B cell (primary cell): ENCODE data around the gene POLN. TPM values are rescaled to one million over a fixed set of nuclear protein-coding genes. Genes with fewer than 3 reads are reported as not detected.

ENCODE experiments used
- ATAC-seq: fragments of 200-7000 bp; cut with Tn5 transposase; one replicate; pipeline ENCODE4 v1.10.0; 2021; ENCODE audit warnings: low read depth, mild to moderate bottlenecking, moderate number of reproducible peaks, moderate library complexity
- CTCF ChIA-PET: fragments of 350-600 bp; sonication (Branson Sonifier 250); formaldehyde crosslinking; loops from one replicate; lab custom pipeline; 2021; ENCODE audit warnings: antibody characterized with exemption, inconsistent platforms; lab: Charles Lee
- POLR2A ChIA-PET: fragments of 350-600 bp; sonication (Branson Sonifier 250); formaldehyde crosslinking; loops from one replicate; lab custom pipeline; 2021; ENCODE audit warnings: antibody characterized with exemption; lab: Charles Lee
- DNase-seq: peaks from one replicate; pipeline ENCODE4 v3.0.0; 2013
- H2AFZ ChIP-seq: 2 replicates; pipeline ENCODE4 v1.6.1; 2012; ENCODE audit warnings: mild to moderate bottlenecking, low read depth, low read length; ENCODE audit not compliant: insufficient read depth, poor library complexity, severe bottlenecking
- H3K27ac ChIP-seq, 2 donors: 1 replicate in 1 of 2; 2 replicates in 1 of 2; pipeline ENCODE4 v1.5.1; 2012 to 2013; ENCODE audit warnings: low read length in 2 of 2, mild to moderate bottlenecking in 2 of 2, moderate library complexity in 1 of 2
- H3K27me3 ChIP-seq, 4 experiments: fragments of 200-600 bp in 1 of 4; sonication (generic) in 1 of 4; replicated peaks in 1 of 4; 1 replicate in 2 of 4; 2 replicates in 2 of 4; pipeline versions ENCODE4 v1.6.1 to v1.7.0; 2013 to 2016; ENCODE audit warnings: low read length in 3 of 4, mild to moderate bottlenecking in 2 of 4, mixed read lengths in 1 of 4, moderate library complexity in 1 of 4; ENCODE audit not compliant: insufficient read depth in 4 of 4, control insufficient read depth in 3 of 4; ENCODE audit errors: control extremely low read depth in 1 of 4
- H3K36me3 ChIP-seq, 2 experiments: replicated peaks in 1 of 2; 1 replicate in 1 of 2; 2 replicates in 1 of 2; pipeline versions ENCODE4 v1.6.1 to v1.7.1; 2013; ENCODE audit warnings: low read length in 1 of 2; ENCODE audit not compliant: insufficient read depth in 2 of 2, control insufficient read depth in 1 of 2; ENCODE audit errors: control extremely low read depth in 1 of 2, extremely low read depth in 1 of 2
- H3K4me1 ChIP-seq, 2 donors: fragments of 200-600 bp in 1 of 2; sonication (generic) in 1 of 2; 1 replicate in 1 of 2; 2 replicates in 1 of 2; pipeline versions ENCODE4 v1.5.1 to v1.6.1; 2013 to 2017; ENCODE audit warnings: low read length in 2 of 2; ENCODE audit not compliant: control insufficient read depth in 2 of 2, insufficient read depth in 2 of 2
- H3K4me2 ChIP-seq: replicated peaks from 2 replicates; pipeline ENCODE3; 2012; ENCODE audit warnings: mild to moderate bottlenecking, low read depth, low read length; ENCODE audit not compliant: poor library complexity, severe bottlenecking
- H3K4me3 ChIP-seq, 5 experiments: fragments of 200-600 bp in 1 of 5; sonication (generic) in 1 of 5; 1 replicate in 3 of 5; 2 replicates in 2 of 5; pipeline versions ENCODE4 v1.5.1 to v1.7.0; 2011 to 2016; ENCODE audit warnings: low read length in 4 of 5, mild to moderate bottlenecking in 4 of 5, low read depth in 2 of 5, control low read depth in 1 of 5, moderate library complexity in 1 of 5; ENCODE audit not compliant: insufficient read depth in 1 of 5; ENCODE audit errors: control extremely low read depth in 1 of 5, extremely low read depth in 1 of 5
- H3K79me2 ChIP-seq: fragments of 200-600 bp; sonication (generic); one replicate; pipeline ENCODE4 v1.6.0; 2016; ENCODE audit warnings: low read length; ENCODE audit not compliant: control insufficient read depth, insufficient read depth
- H3K9ac ChIP-seq: fragments of 200-600 bp; sonication (generic); 2 replicates; pipeline ENCODE4 v1.6.1; 2017; ENCODE audit warnings: mild to moderate bottlenecking, low read length, moderate library complexity
- H3K9me3 ChIP-seq, 3 donors: one replicate each; pipeline versions ENCODE4 v1.6.1 to v1.7.1; 2013; ENCODE audit warnings: low read length in 2 of 3; ENCODE audit not compliant: control insufficient read depth in 2 of 3, insufficient read depth in 1 of 3; ENCODE audit errors: control extremely low read depth in 1 of 3
- H4K20me1 ChIP-seq: 2 replicates; pipeline ENCODE4 v1.6.0; 2012; ENCODE audit warnings: mild to moderate bottlenecking, low read length; ENCODE audit not compliant: insufficient read depth, control insufficient read depth, poor library complexity, severe bottlenecking
- H3K27ac Mint-ChIP-seq: one replicate; pipeline ENCODE4 v1.8.0; 2021; ENCODE audit warnings: mixed read lengths
- H3K27me3 Mint-ChIP-seq: one replicate; pipeline ENCODE4 v1.8.0; 2021; ENCODE audit warnings: mixed read lengths
- H3K4me1 Mint-ChIP-seq: one replicate; pipeline ENCODE4 v1.8.0; 2021; ENCODE audit warnings: mixed read lengths
- H3K4me3 Mint-ChIP-seq: one replicate; pipeline ENCODE4 v1.8.0; 2021; ENCODE audit warnings: mixed read lengths
- H3K9me3 Mint-ChIP-seq: one replicate; pipeline ENCODE4 v1.8.0; 2022; ENCODE audit warnings: mixed read lengths; ENCODE audit not compliant: insufficient read depth
- EZH2 ChIP-seq: IDR thresholded peaks from 2 replicates; pipeline ENCODE4 v1.6.1; 2012; ENCODE audit warnings: borderline replicate concordance, low read depth, mild to moderate bottlenecking, moderate library complexity, low read length; ENCODE audit not compliant: insufficient read depth, poor library complexity, severe bottlenecking
- WGBS: methylation state at CpG from one replicate; pipeline ENCODE4 v1.1.5; 2013; ENCODE audit warnings: missing lambda C conversion rate; ENCODE audit not compliant: insufficient coverage; 5-methylcytosine and 5-hydroxymethylcytosine counted together
- intact Hi-C: fragments of 100-400 bp; cut with micrococcal nuclease; formaldehyde crosslinking; loops from one replicate; pipeline ENCODE4 v1.10.0; 2022
- polyA plus RNA-seq: library from polyadenylated mRNA; depleted of rRNA; stranded (reverse); fragments of >200 nt; gene quantifications from 2 replicates; pipeline ENCODE4 v1.2.3, GENCODE V29; 2012
- total RNA-seq, 2 donors: library from RNA; stranded (reverse); fragments of 120-200 nt in 1 of 2; gene quantifications; 1 replicate in 1 of 2; 2 replicates in 1 of 2; pipeline versions ENCODE4 v1.2.3 to v1.2.4, GENCODE V29; 2013 to 2022
- TF ChIP-seq, protein P1 (sequence below): fragments of 200-600 bp; IDR thresholded peaks from one replicate; pipeline ENCODE4 v1.8.0; 2022; ENCODE audit warnings: antibody characterized with exemption, mild to moderate bottlenecking

POLN gene
- total and polyA plus RNA-seq, 2 donors (not counting 1 experiment from before 2014, with no cell fraction given), result 0.73 to 1.5 TPM

GRCh38 chr4:2247128-2248043 is 5.5 kb upstream of the POLN start:
- POLR2A ChIA-PET, result no interaction called here
- WGBS, result 94% methylated on average over 35 of the region's 42 CpGs
- Histone ChIP-seq H3K79me2 (no peaks in the 10 kb centered on the region), H3K27ac (no peak overlapping the region), H3K9ac (no peak overlapping the region), H3K4me2 (no peak overlapping the region), H3K4me3 (no peak overlapping the region), H3K9me3 (no peaks in the 10 kb centered on the region), H3K27me3 (no peaks in the 10 kb centered on the region), H3K4me1 (peaks cover 8 to 9% of the 10 kb centered on the region in 2 donors), H3K36me3 (peaks cover 0 to 36% of the 10 kb centered on the region in 2 experiments), H2AFZ (no peak overlapping the region), H4K20me1 (peaks cover 24% of the 10 kb centered on the region)
- DNase-seq (peak; percentile 17), ATAC-seq (no peak)
- Mint-ChIP-seq H3K27me3 (no peaks in the 10 kb centered on the region), H3K4me1 (peaks cover 15% of the 10 kb centered on the region), H3K4me3 (no peak overlapping the region), H3K27ac (no peak overlapping the region), H3K9me3 (no peaks in the 10 kb centered on the region)
- no peak for TF ChIP-seq EZH2
- TF ChIP-seq, protein P1, sequence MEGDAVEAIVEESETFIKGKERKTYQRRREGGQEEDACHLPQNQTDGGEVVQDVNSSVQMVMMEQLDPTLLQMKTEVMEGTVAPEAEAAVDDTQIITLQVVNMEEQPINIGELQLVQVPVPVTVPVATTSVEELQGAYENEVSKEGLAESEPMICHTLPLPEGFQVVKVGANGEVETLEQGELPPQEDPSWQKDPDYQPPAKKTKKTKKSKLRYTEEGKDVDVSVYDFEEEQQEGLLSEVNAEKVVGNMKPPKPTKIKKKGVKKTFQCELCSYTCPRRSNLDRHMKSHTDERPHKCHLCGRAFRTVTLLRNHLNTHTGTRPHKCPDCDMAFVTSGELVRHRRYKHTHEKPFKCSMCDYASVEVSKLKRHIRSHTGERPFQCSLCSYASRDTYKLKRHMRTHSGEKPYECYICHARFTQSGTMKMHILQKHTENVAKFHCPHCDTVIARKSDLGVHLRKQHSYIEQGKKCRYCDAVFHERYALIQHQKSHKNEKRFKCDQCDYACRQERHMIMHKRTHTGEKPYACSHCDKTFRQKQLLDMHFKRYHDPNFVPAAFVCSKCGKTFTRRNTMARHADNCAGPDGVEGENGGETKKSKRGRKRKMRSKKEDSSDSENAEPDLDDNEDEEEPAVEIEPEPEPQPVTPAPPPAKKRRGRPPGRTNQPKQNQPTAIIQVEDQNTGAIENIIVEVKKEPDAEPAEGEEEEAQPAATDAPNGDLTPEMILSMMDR, result no peak
- CTCF ChIA-PET, result interaction anchor here (0.5 kb wide), 1 partner anchor 305 kb away, joined by 4 read pairs; no protein-coding TSS in a partner anchor
- intact Hi-C loops, result loop anchor here (10.0 kb wide), 1 partner anchor 243 kb away; the partner anchor contains the start of gene NELFA
